ENCODE data around the gene NMUR1. TPM values are rescaled to one million over a fixed set of nuclear protein-coding genes. Genes with fewer than 3 reads are reported as not detected.
A peak's percentile ranks its signal among the peaks of the same experiment; 100 is the strongest.

NMUR1 gene
- total and polyA plus RNA-seq, 8 donors = 0.38 to 2.1 (median 0.89) TPM

- Histone ChIP-seq H3K4me3 (no peak overlapping the region), H3K27ac (no peak overlapping the region), H3K4me1 (no peaks in the 10 kb centered on the region), H3K36me3 (no peaks in the 10 kb centered on the region), H3K27me3 (no peaks in the 10 kb centered on the region), H3K9me3 (no peaks in the 10 kb centered on the region)
- no peak for DNase-seq
- 72 to 77% methylated on average over 6 of the region's 6 CpGs for WGBS, 2 donors
- no peak for ATAC-seq
- intact Hi-C loops (cut with DNase I) = no loop called here
- no peak for TF ChIP-seq CTCF (IDR thresholded peaks at IDR 0.05)
- FAIRE-seq = no peak
Observed at GRCh38 chr2:231535961-231536360, 5.7 kb upstream of the NMUR1 start.

GRCh38 chr2:231533777-231534125, 3.5 kb upstream of the NMUR1 start:
- 79 to 90% methylated on average over 2 to 7 of the region's 7 CpGs for WGBS, 2 donors
- Histone ChIP-seq H3K4me3 (no peak overlapping the region), H3K27ac (no peak overlapping the region), H3K36me3 (no peaks in the 10 kb centered on the region), H3K27me3 (no peaks in the 10 kb centered on the region), H3K4me1 (no peaks in the 10 kb centered on the region), H3K9me3 (no peaks in the 10 kb centered on the region)
- ATAC-seq (no peak), FAIRE-seq (no peak), DNase-seq (peak in 1 of 6 donors; percentile 54)
- intact Hi-C loops (cut with DNase I) = no loop called here
- no peak for TF ChIP-seq CTCF (IDR thresholded peaks at IDR 0.05)

- Histone ChIP-seq H3K27me3 (no peaks in the 10 kb centered on the region), H3K9me3 (no peaks in the 10 kb centered on the region), H3K36me3 (no peaks in the 10 kb centered on the region), H3K4me1 (no peaks in the 10 kb centered on the region), H3K4me3 (no peak overlapping the region), H3K27ac (no peak overlapping the region)
- ATAC-seq = no peak
- 79 to 83% methylated on average over 8 of the region's 8 CpGs for WGBS, 2 donors
- intact Hi-C loops (cut with DNase I) = no loop called here
- TF ChIP-seq CTCF (IDR thresholded peaks at IDR 0.05) = no peak
- no peak for DNase-seq
- no peak for FAIRE-seq
Observed at GRCh38 chr2:231533086-231533776, 3.0 kb upstream of the NMUR1 start.

- no peaks in the 10 kb centered on the region for H3K36me3 ChIP-seq
- TF ChIP-seq CTCF (IDR thresholded peaks at IDR 0.05) = no peak
- ATAC-seq = no peak
- intact Hi-C loops (cut with DNase I) = no loop called here
- H3K9me3 ChIP-seq = no peaks in the 10 kb centered on the region
- H3K27me3 ChIP-seq = no peaks in the 10 kb centered on the region
- no peak for FAIRE-seq
- no peak overlapping the region for H3K4me3 ChIP-seq
- no peak for DNase-seq
- 92 to 97% methylated on average over 4 of the region's 4 CpGs for WGBS, 2 donors
- H3K27ac ChIP-seq = no peak overlapping the region
- no peaks in the 10 kb centered on the region for H3K4me1 ChIP-seq
Observed at GRCh38 chr2:231532756-231533035, 2.5 kb upstream of the NMUR1 start.

GRCh38 chr2:231531883-231532755, 1.9 kb upstream of the NMUR1 start:
- Histone ChIP-seq H3K4me1 (no peaks in the 10 kb centered on the region), H3K27ac (no peak overlapping the region), H3K27me3 (no peaks in the 10 kb centered on the region), H3K36me3 (no peaks in the 10 kb centered on the region), H3K4me3 (no peak overlapping the region), H3K9me3 (no peaks in the 10 kb centered on the region)
- no peak for TF ChIP-seq CTCF (IDR thresholded peaks at IDR 0.05)
- 80 to 83% methylated on average over 16 of the region's 16 CpGs for WGBS, 2 donors
- intact Hi-C loops (cut with DNase I) = no loop called here
- FAIRE-seq (no peak), DNase-seq (peak in 1 of 6 donors; percentile 52), ATAC-seq (no peak)
